Activated naive CD8-positive, alpha-beta T cell treated with anti-CD3 and anti-CD28 coated beads, Interleukin-2, amount 50 U/mL, for 24 hours (primary cell): ENCODE results near the gene AMD1.
"Not testable (repeated sequence)": the region's sequence is repeated elsewhere in the genome, so short reads cannot be mapped to it uniquely, and the experiment has no call there.

Experiments
- ATAC-seq: fragments of 150-1000 bp; cut with Tn5 transposase; one replicate; pipeline ENCODE4 v1.10.0; 2021
- DNase-seq: peaks from one replicate; pipeline ENCODE4 v3.0.0; 2021
- H3K27ac Mint-ChIP-seq: one replicate; pipeline ENCODE4 v1.8.0; 2021; ENCODE audit warnings: mild to moderate bottlenecking, mixed read lengths
- H3K27me3 Mint-ChIP-seq: one replicate; pipeline ENCODE4 v1.8.0; 2021; ENCODE audit warnings: mixed read lengths
- H3K36me3 Mint-ChIP-seq: one replicate; pipeline ENCODE4 v1.8.0; 2021; ENCODE audit warnings: low read depth, mixed read lengths
- H3K4me1 Mint-ChIP-seq: one replicate; pipeline ENCODE4 v1.8.0; 2021; ENCODE audit warnings: mixed read lengths
- H3K4me3 Mint-ChIP-seq: one replicate; pipeline ENCODE4 v1.8.0; 2021; ENCODE audit warnings: mild to moderate bottlenecking, moderate library complexity, mixed read lengths
- H3K9me3 Mint-ChIP-seq: one replicate; pipeline ENCODE4 v1.8.0; 2021; ENCODE audit warnings: mixed read lengths

The AMD1 gene

GRCh38 chr6:110873981-110874879 is at the start of gene AMD1:
TSS of gene AMD1 (plus strand) at chr6:110874785. CDS start at chr6:110875106, 321 bp downstream.
- peak; percentile 78 for ATAC-seq
- Mint-ChIP-seq H3K9me3 (no peaks in the 10 kb centered on the region), H3K36me3 (peaks cover 31% of the 10 kb centered on the region), H3K4me1 (peaks cover 35% of the 10 kb centered on the region), H3K27ac (peak within 1 kb of the TSS; percentile 97), H3K4me3 (peak within 1 kb of the TSS; percentile 97), H3K27me3 (peaks cover 2% of the 10 kb centered on the region)
- peak; percentile 94 for DNase-seq

DNA sequence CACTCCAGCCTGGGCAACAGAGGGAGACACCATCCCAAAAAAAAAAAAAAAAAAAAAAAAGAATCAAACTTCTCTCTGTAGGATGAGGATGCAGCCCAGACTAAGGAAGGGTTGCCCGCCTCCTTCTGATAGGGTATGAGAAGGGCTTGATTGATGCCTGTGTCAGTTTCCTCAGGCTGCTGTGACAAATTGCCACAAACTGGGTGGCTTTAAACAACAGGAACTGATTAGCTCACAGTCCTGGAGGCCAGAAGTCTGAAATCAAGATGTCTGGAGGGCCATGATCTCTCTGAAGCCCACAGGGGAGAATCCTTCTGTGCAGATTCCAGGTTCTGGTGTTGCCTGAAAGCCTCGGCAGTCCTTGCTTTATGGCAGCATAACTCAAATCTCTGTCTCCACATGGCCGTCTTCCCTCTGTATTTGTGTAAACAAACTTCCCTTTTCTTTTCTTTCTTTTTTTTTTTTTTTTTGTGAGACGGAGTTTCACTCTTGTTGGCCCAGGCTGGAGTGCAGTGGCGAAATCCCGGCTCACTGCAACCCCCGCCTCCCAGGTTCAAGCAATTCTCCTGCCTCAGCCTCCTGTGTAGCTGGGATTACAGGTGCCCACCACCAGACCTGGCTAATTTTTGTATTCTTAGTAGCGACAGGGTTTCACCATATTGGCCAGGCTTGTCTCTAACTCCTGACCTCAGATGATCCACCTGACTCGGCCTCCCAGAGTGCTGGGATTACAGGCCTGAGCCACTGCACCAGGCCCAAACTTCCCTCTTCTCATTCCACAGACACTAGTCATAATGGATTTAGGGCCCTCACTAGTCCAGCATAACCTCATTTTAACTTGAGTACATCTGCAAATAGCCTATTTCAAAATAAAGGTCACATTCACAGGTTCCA is 48.1 kb upstream of the AMD1 start:
- Mint-ChIP-seq H3K27me3 (peaks cover 8% of the 10 kb centered on the region), H3K9me3 (no peaks in the 10 kb centered on the region), H3K4me1 (no peaks in the 10 kb centered on the region), H3K4me3 (no peak overlapping the region), H3K36me3 (no peaks in the 10 kb centered on the region), H3K27ac (no peak overlapping the region)
- ATAC-seq = no peak
- DNase-seq = no peak

DNA sequence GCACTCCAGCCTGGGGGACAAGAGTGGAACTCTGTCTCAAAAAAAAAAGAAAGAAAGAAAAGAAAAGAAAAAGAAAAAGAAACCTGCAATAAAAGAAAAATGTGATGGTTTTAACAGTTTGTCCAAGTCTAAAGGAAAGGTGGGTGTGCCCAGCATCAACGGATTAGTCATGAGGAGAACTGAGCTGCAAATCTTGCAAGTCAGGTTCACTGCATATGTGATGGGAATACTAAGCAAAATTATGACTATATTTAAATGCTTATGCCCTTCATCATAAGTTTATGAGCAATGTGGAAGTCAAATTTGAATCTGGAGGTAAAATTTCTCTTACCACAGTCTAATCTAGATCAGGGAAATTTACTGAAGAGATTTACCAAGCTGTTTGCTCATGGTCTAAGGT is 46.2 kb upstream of the AMD1 start:
- no peak for DNase-seq
- ATAC-seq = no peak
- Mint-ChIP-seq H3K4me3 (no peak overlapping the region), H3K9me3 (no peaks in the 10 kb centered on the region), H3K27ac (no peak overlapping the region), H3K36me3 (no peaks in the 10 kb centered on the region), H3K4me1 (no peaks in the 10 kb centered on the region), H3K27me3 (peaks cover 2% of the 10 kb centered on the region)

DNA sequence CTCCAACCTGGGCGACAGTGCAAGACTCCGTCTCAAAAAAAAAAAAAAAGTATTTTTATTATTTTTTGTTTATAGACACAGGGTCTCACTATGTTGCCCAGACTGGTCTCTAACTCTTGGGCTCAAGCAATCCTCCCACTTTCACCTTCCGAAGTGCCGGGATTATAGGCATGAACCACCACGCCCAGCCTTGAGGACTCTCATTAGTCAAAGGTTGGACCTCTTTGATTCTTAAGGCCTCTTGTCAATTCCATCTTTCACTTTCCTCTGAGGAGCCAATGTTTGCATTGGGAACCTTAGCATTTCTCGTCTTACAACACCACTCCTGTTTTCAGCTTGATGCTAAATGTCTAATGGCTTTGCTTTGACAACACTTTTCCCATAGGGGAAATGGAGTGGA is 43.2 kb upstream of the AMD1 start:
- Mint-ChIP-seq H3K27me3 (no peaks in the 10 kb centered on the region), H3K4me1 (no peaks in the 10 kb centered on the region), H3K36me3 (no peaks in the 10 kb centered on the region), H3K27ac (no peak overlapping the region), H3K4me3 (no peak overlapping the region), H3K9me3 (no peaks in the 10 kb centered on the region)
- no peak for ATAC-seq
- DNase-seq = no peak

DNA sequence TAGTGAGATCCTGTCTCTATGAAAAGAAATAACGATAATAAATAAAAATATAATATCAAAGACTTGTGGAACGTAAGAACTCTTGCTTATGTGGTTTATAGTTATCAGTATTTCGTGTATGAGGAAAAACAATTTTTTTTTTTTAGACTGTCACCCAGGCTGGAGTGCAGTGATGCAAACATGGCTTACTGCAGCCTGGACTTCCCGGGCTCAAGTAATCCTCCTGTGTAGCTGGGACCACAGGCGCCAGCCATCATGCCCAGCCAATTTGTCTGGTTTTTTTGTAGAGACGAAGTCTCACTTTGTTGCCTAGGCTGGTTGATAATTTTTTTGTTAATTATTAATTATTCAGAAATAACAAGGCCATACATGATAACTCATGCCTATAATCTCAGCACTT is 40.8 kb upstream of the AMD1 start:
- Mint-ChIP-seq H3K27ac (no peak overlapping the region), H3K27me3 (no peaks in the 10 kb centered on the region), H3K36me3 (no peaks in the 10 kb centered on the region), H3K9me3 (no peaks in the 10 kb centered on the region), H3K4me1 (no peaks in the 10 kb centered on the region), H3K4me3 (no peak overlapping the region)
- no peak for ATAC-seq
- no peak for DNase-seq

- ATAC-seq, H3K36me3 Mint-ChIP-seq, H3K27me3 Mint-ChIP-seq, H3K4me1 Mint-ChIP-seq, H3K4me3 Mint-ChIP-seq, H3K9me3 Mint-ChIP-seq, H3K27ac Mint-ChIP-seq, DNase-seq: not testable (repeated sequence)
Observed at GRCh38 chr6:110835751-110836150, 38.8 kb upstream of the AMD1 start.

- H3K27me3 Mint-ChIP-seq = no peaks in the 10 kb centered on the region
- no peaks in the 10 kb centered on the region for H3K4me1 Mint-ChIP-seq
- DNase-seq = no peak
- H3K27ac Mint-ChIP-seq = no peak overlapping the region
- H3K9me3 Mint-ChIP-seq = no peaks in the 10 kb centered on the region
- H3K4me3 Mint-ChIP-seq = no peak overlapping the region
- no peaks in the 10 kb centered on the region for H3K36me3 Mint-ChIP-seq
- ATAC-seq = no peak
Observed at GRCh38 chr6:110841266-110841665, 33.3 kb upstream of the AMD1 start.

- Mint-ChIP-seq H3K27me3 (no peaks in the 10 kb centered on the region), H3K27ac (no peak overlapping the region), H3K4me1 (no peaks in the 10 kb centered on the region), H3K9me3 (no peaks in the 10 kb centered on the region), H3K36me3 (no peaks in the 10 kb centered on the region), H3K4me3 (no peak overlapping the region)
- no peak for ATAC-seq
- DNase-seq = no peak
Observed at GRCh38 chr6:110849781-110850180, 24.8 kb upstream of the AMD1 start.

GRCh38 chr6:110852773-110853172 is 21.8 kb upstream of the AMD1 start:
- Mint-ChIP-seq H3K36me3 (no peaks in the 10 kb centered on the region), H3K4me3 (no peak overlapping the region), H3K9me3 (no peaks in the 10 kb centered on the region), H3K27me3 (no peaks in the 10 kb centered on the region), H3K4me1 (no peaks in the 10 kb centered on the region), H3K27ac (no peak overlapping the region)
- DNase-seq = no peak
- no peak for ATAC-seq

GRCh38 chr6:110853754-110854477 is 20.7 kb upstream of the AMD1 start:
- no peaks in the 10 kb centered on the region for H3K4me1 Mint-ChIP-seq
- no peaks in the 10 kb centered on the region for H3K9me3 Mint-ChIP-seq
- no peak for ATAC-seq
- H3K4me3 Mint-ChIP-seq = no peak overlapping the region
- no peaks in the 10 kb centered on the region for H3K27me3 Mint-ChIP-seq
- no peaks in the 10 kb centered on the region for H3K36me3 Mint-ChIP-seq
- DNase-seq = no peak
- H3K27ac Mint-ChIP-seq = no peak overlapping the region

- ATAC-seq (no peak), DNase-seq (no peak)
- no peaks in the 10 kb centered on the region for H3K27me3 Mint-ChIP-seq
- no peak overlapping the region for H3K4me3 Mint-ChIP-seq
- no peak overlapping the region for H3K27ac Mint-ChIP-seq
- H3K9me3 Mint-ChIP-seq = no peaks in the 10 kb centered on the region
- no peaks in the 10 kb centered on the region for H3K36me3 Mint-ChIP-seq
- peaks cover 4% of the 10 kb centered on the region for H3K4me1 Mint-ChIP-seq
Observed at GRCh38 chr6:110856296-110856695, 18.3 kb upstream of the AMD1 start.

GRCh38 chr6:110858016-110858415 is 16.6 kb upstream of the AMD1 start:
- Mint-ChIP-seq H3K36me3 (no peaks in the 10 kb centered on the region), H3K27me3 (no peaks in the 10 kb centered on the region), H3K4me1 (peaks cover 4% of the 10 kb centered on the region), H3K4me3 (no peak overlapping the region), H3K9me3 (no peaks in the 10 kb centered on the region), H3K27ac (no peak overlapping the region)
- no peak for ATAC-seq
- DNase-seq = no peak

- ATAC-seq (no peak), DNase-seq (no peak)
- Mint-ChIP-seq H3K4me1 (peaks cover 4% of the 10 kb centered on the region), H3K27me3 (no peaks in the 10 kb centered on the region), H3K27ac (peak overlapping the region; percentile 34), H3K4me3 (no peak overlapping the region), H3K9me3 (no peaks in the 10 kb centered on the region), H3K36me3 (no peaks in the 10 kb centered on the region)
Observed at GRCh38 chr6:110858562-110859214, 15.9 kb upstream of the AMD1 start.

DNA sequence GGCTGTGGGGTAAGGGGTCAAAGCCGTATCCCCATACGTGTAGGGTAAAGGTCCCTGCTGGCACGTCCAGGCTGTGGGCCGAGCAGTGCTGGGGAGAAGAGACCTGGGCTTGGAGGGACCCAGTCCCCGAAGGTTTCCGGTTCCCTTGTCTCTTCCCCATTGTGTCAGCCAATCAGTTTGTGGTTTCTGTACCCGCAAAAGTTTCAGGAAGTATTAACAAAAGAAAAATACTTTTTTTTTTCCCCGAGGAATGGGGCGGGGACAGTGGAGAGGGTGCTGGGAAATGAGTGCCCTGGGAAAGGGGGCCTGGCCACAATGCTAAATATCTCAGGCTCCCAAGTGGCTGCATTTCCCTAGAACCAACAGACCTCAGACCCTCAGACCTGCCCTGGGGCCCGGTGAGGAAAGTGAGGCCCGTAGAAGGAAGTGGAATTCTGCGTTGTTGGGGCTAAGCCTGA is 15.2 kb upstream of the AMD1 start:
- ATAC-seq = peak; percentile 28
- Mint-ChIP-seq H3K36me3 (no peaks in the 10 kb centered on the region), H3K27ac (peak overlapping the region; percentile 34), H3K4me1 (peaks cover 4% of the 10 kb centered on the region), H3K4me3 (peak overlapping the region; percentile 18), H3K9me3 (no peaks in the 10 kb centered on the region), H3K27me3 (no peaks in the 10 kb centered on the region)
- no peak for DNase-seq
